Activated naive CD4-positive, alpha-beta T cell treated with anti-CD3 and anti-CD28 coated beads for 36 hours (primary cell): ENCODE measurements around the gene PLEKHA8. TPM values are rescaled to one million over a fixed set of nuclear protein-coding genes. Genes with fewer than 3 reads are reported as not detected.

Source experiments
- CTCF ChIA-PET: fragments of 350-600 bp; sonication (Branson Sonifier 250); formaldehyde crosslinking; loops from one replicate; lab custom pipeline; 2021; ENCODE audit warnings: antibody characterized with exemption; lab: Charles Lee
- DNase-seq: peaks from one replicate; pipeline ENCODE4 v3.0.0-alpha.2; 2020
- H3K27ac Mint-ChIP-seq: one replicate; pipeline ENCODE4 v1.8.0; 2021; ENCODE audit warnings: mild to moderate bottlenecking, mixed read lengths
- H3K27me3 Mint-ChIP-seq: one replicate; pipeline ENCODE4 v1.8.0; 2021; ENCODE audit warnings: low read depth, mixed read lengths
- H3K36me3 Mint-ChIP-seq: one replicate; pipeline ENCODE4 v1.8.0; 2021; ENCODE audit warnings: low read depth, mixed read lengths
- H3K4me1 Mint-ChIP-seq: one replicate; pipeline ENCODE4 v1.8.0; 2021; ENCODE audit warnings: low read depth, mixed read lengths
- H3K4me3 Mint-ChIP-seq: one replicate; pipeline ENCODE4 v1.8.0; 2021; ENCODE audit warnings: mild to moderate bottlenecking, moderate library complexity, mixed read lengths
- H3K9me3 Mint-ChIP-seq: one replicate; pipeline ENCODE4 v1.8.0; 2021; ENCODE audit warnings: mixed read lengths
- intact Hi-C: fragments of 100-400 bp; cut with micrococcal nuclease; formaldehyde crosslinking; loops from one replicate; pipeline ENCODE4 v1.15.1; 2023
- total RNA-seq, 2 experiments: library from RNA; stranded (reverse); gene quantifications; one replicate each; pipeline ENCODE4 v1.2.3, GENCODE V29; 2021

Gene PLEKHA8
- total RNA-seq, 2 experiments from 2014 or later: 8.7 to 10.1 TPM

GRCh38 chr7:30117896-30118295 is 89.7 kb downstream of the PLEKHA8 start:
- CTCF ChIA-PET: no interaction called here
- intact Hi-C loops: no loop called here
- Mint-ChIP-seq H3K4me3 (no peak overlapping the region), H3K36me3 (peaks cover 6% of the 10 kb centered on the region), H3K27ac (no peak overlapping the region), H3K4me1 (peaks cover 6% of the 10 kb centered on the region), H3K27me3 (no peaks in the 10 kb centered on the region), H3K9me3 (peaks cover 8% of the 10 kb centered on the region)
- DNase-seq: no peak

- H3K9me3 Mint-ChIP-seq: no peaks in the 10 kb centered on the region
- no peak overlapping the region for H3K27ac Mint-ChIP-seq
- CTCF ChIA-PET: interaction anchor here (0.7 to 1.4 kb wide), 2 partner anchors 46 to 463 kb away, joined by 4 to 8 read pairs; no protein-coding TSS in a partner anchor
- DNase-seq: no peak
- peaks cover under 1% of the 10 kb centered on the region for H3K4me1 Mint-ChIP-seq
- H3K36me3 Mint-ChIP-seq: no peaks in the 10 kb centered on the region
- no peak overlapping the region for H3K4me3 Mint-ChIP-seq
- intact Hi-C loops: no loop called here
- H3K27me3 Mint-ChIP-seq: no peaks in the 10 kb centered on the region
Measured at GRCh38 chr7:30119890-30120577, 91.8 kb downstream of the PLEKHA8 start.

- Mint-ChIP-seq H3K9me3 (no peaks in the 10 kb centered on the region), H3K27me3 (no peaks in the 10 kb centered on the region), H3K36me3 (no peaks in the 10 kb centered on the region), H3K4me1 (no peaks in the 10 kb centered on the region), H3K27ac (no peak overlapping the region), H3K4me3 (peak overlapping the region; percentile 74)
- DNase-seq: no peak
- CTCF ChIA-PET: interaction anchor here (0.8 to 1.0 kb wide), 2 partner anchors 8 to 26 kb away, joined by 3 read pairs; no protein-coding TSS in a partner anchor
- intact Hi-C loops: no loop called here
Measured at GRCh38 chr7:30133736-30134610, 105.8 kb downstream of the PLEKHA8 start.

- Mint-ChIP-seq H3K4me1 (no peaks in the 10 kb centered on the region), H3K27me3 (no peaks in the 10 kb centered on the region), H3K4me3 (peak within 1 kb of the TSS; percentile 87), H3K27ac (peak within 1 kb of the TSS; percentile 56), H3K36me3 (no peaks in the 10 kb centered on the region), H3K9me3 (no peaks in the 10 kb centered on the region)
- intact Hi-C loops: loop anchor here (1.0 to 5.0 kb wide), 3 partner anchors 28 to 213 kb away; partner anchors contain the start of gene FKBP14
- CTCF ChIA-PET: interaction anchor here (0.8 kb wide), 1 partner anchor 9 kb away, joined by 3 read pairs; no protein-coding TSS in a partner anchor
- peak; percentile 83 for DNase-seq
Measured at GRCh38 chr7:30134611-30135300, 106.5 kb downstream of the PLEKHA8 start, which contains the start of gene MTURN. MTURN (plus strand) TSS chr7:30134986; CDS start chr7:30135137, 151 bp downstream.

DNA sequence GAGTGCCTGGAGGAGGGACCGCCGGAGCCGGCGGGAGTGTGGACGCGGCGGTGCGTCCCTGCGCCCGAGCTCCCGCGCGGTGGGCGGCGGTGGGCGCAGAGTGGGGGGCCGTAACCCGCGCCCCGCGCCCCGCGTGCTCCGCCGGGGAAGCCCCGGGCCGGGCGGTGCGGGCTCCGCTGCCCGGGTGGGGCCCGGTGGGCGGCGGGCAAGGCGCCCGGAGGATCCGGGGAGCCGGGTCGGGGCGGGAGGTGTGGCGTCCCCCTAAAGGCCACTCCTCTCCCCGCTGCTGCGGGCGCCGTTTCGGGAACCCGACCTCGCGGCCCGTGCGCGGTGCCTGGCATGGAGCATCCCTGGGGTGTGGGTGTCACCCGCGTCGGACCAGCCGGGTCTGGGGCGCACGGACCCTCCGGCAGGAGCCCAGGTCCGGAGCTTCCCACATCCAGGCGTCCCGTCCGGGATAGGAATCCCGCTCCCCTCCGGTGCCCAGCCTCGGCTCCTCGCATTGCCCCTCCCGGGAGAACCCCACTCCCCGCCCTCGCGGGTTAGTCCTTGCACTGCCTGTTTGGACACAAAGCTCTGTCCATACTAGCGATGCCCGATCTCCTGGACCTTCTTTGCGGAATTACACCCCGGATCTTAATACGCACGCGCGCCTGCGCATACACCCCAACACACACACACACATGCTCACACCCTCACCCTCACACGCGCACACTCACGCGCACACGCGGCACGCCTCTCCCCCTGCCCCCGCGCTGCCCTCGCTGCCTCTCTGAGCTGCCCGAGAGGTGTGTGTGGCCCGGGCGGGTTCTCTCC is 107.3 kb downstream of the PLEKHA8 start:
- CTCF ChIA-PET: no interaction called here
- no peaks in the 10 kb centered on the region for H3K9me3 Mint-ChIP-seq
- H3K4me1 Mint-ChIP-seq: no peaks in the 10 kb centered on the region
- peak overlapping the region; percentile 56 for H3K27ac Mint-ChIP-seq
- peak; percentile 54 for DNase-seq
- no peaks in the 10 kb centered on the region for H3K27me3 Mint-ChIP-seq
- intact Hi-C loops: loop anchor here (1.0 to 5.0 kb wide), 3 partner anchors 27 to 212 kb away; partner anchors contain the start of gene FKBP14
- no peaks in the 10 kb centered on the region for H3K36me3 Mint-ChIP-seq
- H3K4me3 Mint-ChIP-seq: peak overlapping the region; percentile 87

- intact Hi-C loops: loop anchor here (5.0 kb wide), 1 partner anchor 211 kb away; no protein-coding TSS in a partner anchor
Measured at GRCh38 chr7:30136117-30136731, 108.0 kb downstream of the PLEKHA8 start.

GRCh38 chr7:30136743-30137485 is 108.7 kb downstream of the PLEKHA8 start:
- intact Hi-C loops: loop anchor here (1.0 to 5.0 kb wide), 2 partner anchors 12 to 210 kb away; no protein-coding TSS in a partner anchor
- Mint-ChIP-seq H3K4me1 (no peaks in the 10 kb centered on the region), H3K4me3 (peak overlapping the region; percentile 87), H3K27me3 (no peaks in the 10 kb centered on the region), H3K36me3 (no peaks in the 10 kb centered on the region), H3K9me3 (no peaks in the 10 kb centered on the region), H3K27ac (no peak overlapping the region)
- CTCF ChIA-PET: interaction anchor here (1.3 kb wide), 1 partner anchor 10 kb away, joined by 3 read pairs; no protein-coding TSS in a partner anchor
- no peak for DNase-seq

More at GRCh38 chr7:30136117-30136731, 108.0 kb downstream of the PLEKHA8 start:
- no peak for DNase-seq
- no peaks in the 10 kb centered on the region for H3K9me3 Mint-ChIP-seq
- no peaks in the 10 kb centered on the region for H3K27me3 Mint-ChIP-seq
- CTCF ChIA-PET: no interaction called here
- no peaks in the 10 kb centered on the region for H3K36me3 Mint-ChIP-seq
- H3K4me3 Mint-ChIP-seq: peak overlapping the region; percentile 87
- no peak overlapping the region for H3K27ac Mint-ChIP-seq
- H3K4me1 Mint-ChIP-seq: no peaks in the 10 kb centered on the region

DNA sequence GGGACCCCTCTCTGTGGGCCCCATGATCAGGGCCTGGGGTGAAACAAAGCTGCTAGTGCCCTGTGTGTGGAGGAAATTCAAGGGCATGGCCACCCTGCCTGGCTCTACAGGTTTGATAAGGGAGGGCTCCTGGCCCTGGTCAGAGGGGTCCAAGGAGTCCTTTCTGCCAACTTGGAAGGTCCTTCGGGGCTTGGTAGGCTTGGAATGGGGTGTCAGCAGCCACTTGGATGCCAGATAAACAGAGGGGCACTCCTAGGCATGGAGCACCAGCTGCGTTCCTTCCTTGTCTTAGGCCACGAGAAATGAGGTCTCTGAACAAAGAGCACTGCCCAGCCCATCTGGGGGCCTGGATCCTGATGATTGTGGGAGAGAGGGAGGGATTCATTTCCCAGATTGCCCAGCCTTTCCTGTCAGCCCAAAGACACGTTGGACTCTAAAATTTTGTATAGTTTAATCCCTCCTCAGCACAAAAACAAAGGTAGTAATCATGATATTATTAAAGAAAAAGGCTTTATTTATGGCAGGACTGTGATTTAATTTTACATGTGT is 111.7 kb downstream of the PLEKHA8 start:
- no peaks in the 10 kb centered on the region for H3K36me3 Mint-ChIP-seq
- DNase-seq: no peak
- H3K4me1 Mint-ChIP-seq: no peaks in the 10 kb centered on the region
- no peaks in the 10 kb centered on the region for H3K9me3 Mint-ChIP-seq
- intact Hi-C loops: loop anchor here (5.0 kb wide), 1 partner anchor 207 kb away; no protein-coding TSS in a partner anchor
- no peaks in the 10 kb centered on the region for H3K27me3 Mint-ChIP-seq
- H3K27ac Mint-ChIP-seq: no peak overlapping the region
- CTCF ChIA-PET: no interaction called here
- no peak overlapping the region for H3K4me3 Mint-ChIP-seq

GRCh38 chr7:30140456-30140855 is 112.2 kb downstream of the PLEKHA8 start:
- Mint-ChIP-seq H3K36me3 (no peaks in the 10 kb centered on the region), H3K27ac (no peak overlapping the region), H3K4me1 (no peaks in the 10 kb centered on the region), H3K4me3 (no peak overlapping the region), H3K27me3 (no peaks in the 10 kb centered on the region), H3K9me3 (no peaks in the 10 kb centered on the region)
- DNase-seq: no peak
- intact Hi-C loops: no loop called here
- CTCF ChIA-PET: no interaction called here

DNA sequence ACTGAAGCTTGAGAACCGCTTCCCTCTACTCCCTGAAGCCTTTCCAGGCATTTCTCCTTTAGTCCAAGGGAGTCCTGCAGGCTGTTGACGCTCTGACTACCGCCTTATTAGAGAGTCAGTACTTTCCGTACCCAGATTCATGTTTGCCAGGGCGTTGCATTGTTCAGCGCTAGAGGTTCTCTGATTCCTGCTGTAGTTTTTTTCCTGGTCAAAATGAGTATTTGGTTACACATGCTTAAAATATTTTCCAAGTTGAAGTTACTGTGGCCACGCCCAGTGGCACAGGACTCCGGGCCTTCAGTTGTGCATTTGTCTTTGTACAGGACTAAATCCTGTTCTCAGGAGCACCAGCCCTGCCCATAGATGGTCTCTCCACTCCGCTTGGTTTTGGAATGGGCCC is 114.5 kb downstream of the PLEKHA8 start:
- CTCF ChIA-PET: no interaction called here

More for the DNA sequence above, 114.5 kb downstream of the PLEKHA8 start:
- H3K4me1 Mint-ChIP-seq: no peaks in the 10 kb centered on the region
- no peak for DNase-seq
- H3K4me3 Mint-ChIP-seq: no peak overlapping the region
- intact Hi-C loops: no loop called here
- no peaks in the 10 kb centered on the region for H3K27me3 Mint-ChIP-seq
- no peaks in the 10 kb centered on the region for H3K36me3 Mint-ChIP-seq
- no peak overlapping the region for H3K27ac Mint-ChIP-seq
- H3K9me3 Mint-ChIP-seq: no peaks in the 10 kb centered on the region
